HS-5 (cell line): ENCODE measurements around the gene RAB3A.
"Not testable (repeated sequence)": the region's sequence is repeated elsewhere in the genome, so short reads cannot be mapped to it uniquely, and the experiment has no call there.

Experiments used
- DNase-seq: peaks from one replicate; pipeline ENCODE4 v3.0.0-alpha.2; 2012; ENCODE audit warnings: low read depth

Gene RAB3A

DNA sequence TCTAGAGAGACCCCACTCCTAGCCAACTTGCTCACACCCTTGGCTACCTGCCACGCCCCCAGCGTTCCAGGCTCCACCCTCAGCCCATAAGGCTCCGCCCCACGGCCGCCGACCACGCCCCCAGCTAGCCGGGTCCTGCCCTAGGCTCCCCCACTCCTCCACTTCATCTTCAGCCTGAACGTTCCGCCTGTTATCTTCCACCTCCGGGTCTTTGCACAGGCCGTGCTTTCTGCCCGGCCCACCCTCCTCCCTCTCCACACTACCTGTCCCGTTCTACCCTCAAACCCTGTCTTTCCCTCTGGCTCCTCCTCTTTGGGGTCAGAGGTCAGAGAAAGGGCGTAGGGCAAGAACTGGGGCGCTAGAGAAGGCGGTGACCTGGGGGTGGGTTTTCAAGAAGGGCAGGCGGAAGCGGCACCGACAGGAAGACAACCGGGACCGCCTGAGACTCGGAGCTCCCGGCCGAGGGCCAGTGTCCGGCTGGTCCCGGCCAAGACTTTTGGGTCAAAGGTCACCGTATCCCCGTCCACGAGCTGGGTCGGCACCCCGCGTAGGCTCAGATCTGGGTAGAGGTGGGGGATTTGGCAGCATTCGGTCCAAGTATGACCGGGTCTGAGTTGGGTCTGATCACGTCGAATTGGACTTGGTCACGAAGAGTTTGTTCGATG, 20.1 kb upstream of the RAB3A start:
- no peak for DNase-seq

DNA sequence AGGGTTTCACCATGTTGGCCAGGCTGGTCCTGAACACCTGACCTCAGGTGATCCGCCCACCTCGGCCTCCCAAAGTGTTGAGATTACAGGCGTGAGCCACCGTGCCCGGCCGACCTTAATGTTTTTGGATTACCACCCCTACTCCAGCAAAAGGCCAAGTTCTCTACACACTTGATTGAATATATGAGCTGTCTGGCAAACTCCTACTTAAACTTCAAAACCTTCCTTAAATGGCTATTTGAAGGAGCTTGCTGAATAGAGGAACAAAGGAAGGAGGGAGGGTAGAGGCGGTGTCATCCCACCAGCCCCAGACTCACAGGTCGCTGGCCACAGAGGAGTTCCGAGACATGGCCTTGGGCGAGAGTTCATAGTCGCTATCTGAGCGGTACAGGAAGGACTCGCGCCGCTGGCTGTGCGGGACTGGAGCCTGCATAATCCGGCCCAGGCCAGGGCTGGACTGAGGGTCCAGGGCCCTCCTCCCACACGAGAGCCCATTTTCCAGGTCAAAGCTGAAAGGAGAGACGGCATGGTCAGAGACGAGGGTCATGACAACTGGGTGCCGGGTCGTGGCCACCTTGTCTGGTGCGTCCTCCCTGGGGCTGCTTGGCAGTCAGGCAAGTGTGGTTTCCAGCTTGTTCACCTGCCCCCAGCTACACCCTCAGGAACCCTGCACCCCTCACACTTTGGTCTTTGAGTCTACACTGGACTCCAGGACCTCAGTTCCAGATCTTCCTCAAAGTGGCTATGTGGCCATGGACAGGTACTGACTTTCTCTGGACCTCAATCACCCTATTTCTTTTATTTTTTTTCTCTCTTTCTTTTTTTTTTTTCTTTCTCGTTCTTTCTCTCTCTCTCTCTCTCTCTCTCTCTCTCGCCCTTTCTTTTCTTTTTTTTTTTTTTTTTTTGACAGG, 18.2 kb upstream of the RAB3A start:
- DNase-seq: no peak

DNA sequence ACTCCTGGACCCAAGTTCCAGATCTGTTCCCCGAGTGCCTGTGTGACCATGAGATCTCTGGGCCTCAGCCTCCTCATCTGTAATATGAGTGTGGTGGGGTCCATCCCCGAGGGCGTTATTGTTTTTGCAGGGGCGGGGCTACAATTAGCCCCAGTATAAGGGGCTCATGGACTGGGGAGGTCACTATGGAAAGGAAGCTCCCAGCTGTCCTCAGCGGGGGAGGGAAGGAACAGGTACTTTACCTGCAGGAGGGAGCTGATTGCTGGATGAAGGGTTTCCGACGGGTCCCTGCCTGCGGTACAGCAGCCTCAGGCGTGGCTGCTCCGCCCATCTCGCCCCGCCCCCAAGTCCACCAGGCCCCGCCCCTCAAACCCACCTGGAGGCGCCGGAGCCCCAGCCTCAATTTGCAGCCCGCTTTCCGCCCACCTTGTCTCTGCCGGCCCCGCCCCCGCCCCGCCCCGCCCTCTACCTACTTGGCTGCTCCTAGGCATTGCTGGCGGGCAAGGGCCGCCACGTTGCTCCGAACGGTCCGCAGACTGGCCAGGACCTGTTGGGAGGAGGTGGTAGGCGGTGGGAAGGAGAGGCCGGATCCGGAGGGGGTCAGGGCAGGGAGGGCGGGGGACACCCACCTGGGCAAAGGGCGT, 16.9 kb upstream of the RAB3A start:
- DNase-seq: no peak

DNA sequence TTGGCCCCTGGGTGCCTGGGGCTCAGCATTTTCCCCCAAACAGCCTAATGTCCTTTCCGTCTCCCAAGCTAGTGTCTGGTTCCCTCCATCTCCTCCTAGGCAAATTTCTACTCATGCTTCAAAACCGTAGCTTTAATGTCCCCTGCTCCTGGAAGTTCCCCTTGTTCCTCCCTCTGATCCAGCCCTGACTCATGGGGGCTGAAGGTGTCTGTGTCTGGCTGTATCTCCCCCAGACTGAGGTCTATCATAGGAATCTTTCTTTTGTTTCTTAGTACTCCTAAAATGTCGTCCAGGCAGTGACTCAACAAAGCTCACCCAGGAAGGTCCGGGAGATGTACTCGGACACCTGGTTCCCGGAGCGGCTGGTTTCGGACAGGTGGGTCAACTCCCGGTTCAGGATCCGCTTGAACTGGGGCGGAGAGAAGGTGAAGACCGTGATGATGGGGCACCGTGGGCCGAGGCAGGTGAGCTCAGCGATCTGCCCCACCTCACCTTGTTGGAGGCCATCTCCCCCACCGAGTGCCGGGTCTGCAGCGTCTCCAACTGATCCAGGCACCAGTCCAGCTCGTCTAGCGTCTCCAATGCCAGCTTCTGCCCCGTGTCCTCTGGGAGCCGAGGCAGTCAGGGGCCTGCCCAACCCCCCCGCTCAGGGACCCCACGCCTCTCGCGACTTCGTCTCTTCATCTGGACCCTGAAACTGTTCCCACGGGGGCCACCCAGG, 16.2 kb upstream of the RAB3A start:
- DNase-seq: no peak

DNA sequence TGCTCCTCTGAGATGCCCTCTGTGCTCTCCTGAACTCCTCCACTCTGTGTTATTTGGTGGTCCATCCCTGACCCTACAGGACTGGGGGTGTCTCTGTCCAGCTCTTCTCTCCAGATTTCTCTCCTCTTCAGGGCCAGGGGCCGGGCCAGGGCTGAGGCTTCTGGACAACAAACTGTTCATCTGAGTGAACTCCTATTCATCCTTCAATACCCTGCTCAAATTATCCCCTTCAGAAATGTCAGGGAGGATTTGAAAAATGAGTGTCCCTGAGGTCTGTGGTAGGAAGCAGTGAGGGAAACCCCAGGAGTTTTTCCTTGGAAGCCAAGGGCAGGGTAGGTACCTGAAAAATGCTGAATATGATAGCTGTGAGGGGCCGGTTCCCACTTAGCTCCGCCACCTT, 14.8 kb upstream of the RAB3A start:
- DNase-seq: no peak

DNA sequence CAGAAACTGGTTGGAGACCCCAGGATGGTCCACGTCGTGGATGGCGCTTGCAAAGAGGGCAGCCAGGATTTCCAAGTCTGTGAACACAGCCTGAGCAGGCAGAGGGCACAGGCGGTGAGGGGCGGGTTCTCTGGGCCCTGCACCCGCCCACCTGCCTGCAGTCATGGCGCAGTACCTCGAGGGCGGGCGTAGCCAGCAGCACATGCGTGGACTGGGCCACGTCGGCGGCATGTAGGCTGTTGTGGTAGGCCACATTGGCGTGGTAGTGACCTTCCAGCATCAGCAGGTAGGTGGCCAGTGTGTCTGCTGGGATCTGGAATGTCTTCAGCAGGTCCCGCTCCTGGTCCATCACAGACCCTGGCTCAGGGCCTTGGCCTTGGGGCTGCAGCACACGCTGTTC, 14.3 kb upstream of the RAB3A start:
- no peak for DNase-seq

DNA sequence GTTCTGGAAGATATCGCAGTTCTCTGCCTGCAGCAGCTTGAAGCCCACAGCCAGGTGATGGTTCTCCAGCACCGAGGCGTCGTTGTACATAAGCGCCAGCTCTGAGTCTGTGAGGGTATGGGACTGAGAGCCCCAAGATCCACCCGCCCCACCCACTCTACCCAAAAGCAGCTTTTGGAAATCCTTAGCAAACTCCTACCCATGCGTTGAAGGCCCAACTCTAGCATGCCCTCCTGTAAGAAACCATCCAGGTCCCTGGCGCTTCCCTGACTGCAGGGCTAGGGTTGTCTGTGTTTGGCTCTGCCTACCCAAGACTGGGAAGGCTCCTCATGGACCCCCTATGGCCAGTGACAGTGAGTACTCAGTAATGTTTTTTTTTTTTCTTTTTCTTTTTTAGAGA, 12.9 kb upstream of the RAB3A start:
- DNase-seq: no peak

DNA sequence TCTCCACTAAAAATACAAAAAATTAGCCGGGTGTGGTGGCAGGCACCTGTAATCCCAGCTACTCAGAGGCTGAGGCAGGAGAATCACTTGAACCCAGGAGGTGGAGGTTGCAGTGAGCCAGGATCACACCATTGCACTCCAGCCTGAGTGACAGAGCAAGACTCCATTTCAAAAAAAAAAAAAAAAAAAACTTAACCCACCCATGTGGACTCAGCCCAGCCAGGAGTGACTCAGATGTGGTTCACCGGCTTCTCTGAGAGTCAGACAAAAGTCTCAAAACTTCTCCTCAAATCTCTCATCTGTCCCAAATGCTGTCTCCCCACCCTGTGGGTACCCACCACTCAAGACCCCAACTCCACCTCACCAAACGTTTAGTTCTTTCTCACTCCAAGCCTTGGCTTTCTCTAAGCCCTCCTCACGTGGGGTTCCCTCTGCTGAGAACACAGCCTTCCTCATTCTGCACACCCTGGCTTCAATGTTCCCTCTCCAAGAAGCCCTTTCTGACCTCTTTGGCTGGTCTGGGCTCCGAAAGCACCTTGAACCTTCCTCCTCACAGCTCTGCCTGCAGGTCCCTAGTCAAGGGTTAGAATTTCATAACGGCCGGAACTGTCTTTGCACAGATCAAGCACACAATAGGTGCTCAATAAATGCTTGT, 11.1 kb upstream of the RAB3A start:
- no peak for DNase-seq

DNA sequence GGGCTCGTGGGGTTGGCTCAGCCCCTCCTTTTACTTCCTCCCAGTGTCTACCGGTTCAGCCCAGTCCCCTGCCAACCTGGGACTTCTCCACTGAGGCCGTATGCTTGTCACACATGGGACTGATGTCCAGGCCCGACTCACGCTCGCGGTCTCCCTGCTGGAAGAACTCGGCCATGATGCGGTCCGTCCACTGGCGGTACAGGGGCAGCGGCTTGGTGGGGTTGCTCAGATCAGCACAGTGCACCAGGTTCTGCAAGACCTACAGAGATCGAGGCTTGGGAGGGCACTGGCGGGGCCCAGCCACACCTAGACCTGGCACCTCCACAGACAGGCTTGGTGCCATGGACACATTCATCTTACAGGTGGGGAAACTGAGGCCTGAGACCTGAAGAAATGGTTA, 7.8 kb upstream of the RAB3A start:
- DNase-seq: no peak

DNA sequence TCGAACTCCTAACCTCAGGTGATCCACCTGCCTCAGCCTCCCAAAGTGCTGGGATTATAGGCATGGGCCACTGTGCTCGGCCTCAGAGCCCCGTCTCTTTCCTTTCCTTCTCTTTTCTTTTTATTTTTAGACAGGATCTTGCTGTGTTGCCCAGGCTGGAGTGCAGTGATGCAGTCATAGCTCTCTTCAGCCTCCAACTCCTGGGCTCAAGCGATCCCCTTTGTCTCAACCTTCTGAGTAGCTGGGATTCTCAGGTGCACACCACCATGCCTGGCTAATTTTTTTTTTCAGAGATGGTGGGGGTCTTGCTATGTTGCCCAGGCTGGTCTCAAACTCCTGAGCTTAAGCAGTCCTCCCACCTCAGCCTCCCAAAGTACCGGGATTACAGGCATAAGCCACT, 6.1 kb upstream of the RAB3A start:
- DNase-seq: not testable (repeated sequence)

DNA sequence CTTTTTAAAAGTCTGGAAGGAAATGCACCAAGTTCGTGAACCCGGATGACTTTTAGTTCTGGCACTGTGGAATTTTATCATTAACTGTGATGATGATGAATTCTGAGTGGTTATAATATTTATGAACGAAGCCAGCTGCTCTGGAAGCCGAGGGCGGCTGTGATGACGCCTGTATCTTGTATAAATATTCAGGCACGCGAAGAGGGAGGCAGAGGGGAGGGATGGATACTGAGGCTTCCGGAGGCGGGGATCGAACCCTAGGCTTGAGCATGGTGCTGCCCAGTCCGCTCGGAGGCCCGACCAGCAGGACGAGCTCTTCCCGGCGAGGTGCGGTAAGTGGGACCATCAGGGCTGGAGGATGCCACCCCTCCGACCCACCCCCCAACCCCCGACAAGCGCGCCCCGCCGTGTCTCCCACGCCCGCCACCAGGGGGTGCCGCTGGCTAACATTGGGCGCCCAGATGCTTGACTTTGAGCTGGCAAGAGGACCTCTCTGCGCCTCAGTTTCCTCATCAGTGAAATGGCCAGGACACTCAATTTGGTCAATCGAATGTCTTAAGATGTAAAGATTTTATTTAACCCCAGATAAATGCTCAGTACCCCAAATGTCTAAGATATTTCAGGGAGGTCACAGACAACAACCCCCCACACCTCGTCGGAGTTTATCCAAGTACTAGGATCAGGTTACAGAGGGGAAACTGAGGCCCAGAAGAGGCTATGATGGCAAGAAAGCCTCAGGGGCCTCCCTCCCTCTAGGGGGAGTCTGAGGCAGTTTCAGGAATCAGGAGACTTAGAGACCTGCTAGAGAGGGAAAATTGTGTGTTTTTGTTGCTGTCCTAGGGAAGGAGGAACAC, 4.5 kb upstream of the RAB3A start:
- DNase-seq: peak; percentile 34

DNA sequence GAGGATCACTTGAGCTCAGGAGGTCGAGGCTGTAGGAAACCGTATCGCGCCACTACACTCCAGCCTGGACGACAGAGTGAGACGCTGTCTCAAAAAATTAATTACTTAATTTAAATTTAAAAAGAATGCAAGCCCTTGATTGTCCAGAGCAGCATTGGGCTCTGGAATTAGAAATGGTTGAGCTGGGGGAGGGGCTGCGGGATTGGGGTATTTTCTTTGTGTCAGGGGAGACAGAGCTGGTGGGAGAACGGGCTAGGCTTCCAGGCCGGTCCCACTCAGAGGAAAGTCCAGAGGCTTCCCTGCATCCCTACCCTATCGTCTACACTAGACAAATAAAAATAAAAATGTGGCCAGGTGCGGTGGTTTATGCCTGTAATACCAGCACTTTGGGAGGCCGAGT, 2.2 kb upstream of the RAB3A start:
- DNase-seq: no peak

DNA sequence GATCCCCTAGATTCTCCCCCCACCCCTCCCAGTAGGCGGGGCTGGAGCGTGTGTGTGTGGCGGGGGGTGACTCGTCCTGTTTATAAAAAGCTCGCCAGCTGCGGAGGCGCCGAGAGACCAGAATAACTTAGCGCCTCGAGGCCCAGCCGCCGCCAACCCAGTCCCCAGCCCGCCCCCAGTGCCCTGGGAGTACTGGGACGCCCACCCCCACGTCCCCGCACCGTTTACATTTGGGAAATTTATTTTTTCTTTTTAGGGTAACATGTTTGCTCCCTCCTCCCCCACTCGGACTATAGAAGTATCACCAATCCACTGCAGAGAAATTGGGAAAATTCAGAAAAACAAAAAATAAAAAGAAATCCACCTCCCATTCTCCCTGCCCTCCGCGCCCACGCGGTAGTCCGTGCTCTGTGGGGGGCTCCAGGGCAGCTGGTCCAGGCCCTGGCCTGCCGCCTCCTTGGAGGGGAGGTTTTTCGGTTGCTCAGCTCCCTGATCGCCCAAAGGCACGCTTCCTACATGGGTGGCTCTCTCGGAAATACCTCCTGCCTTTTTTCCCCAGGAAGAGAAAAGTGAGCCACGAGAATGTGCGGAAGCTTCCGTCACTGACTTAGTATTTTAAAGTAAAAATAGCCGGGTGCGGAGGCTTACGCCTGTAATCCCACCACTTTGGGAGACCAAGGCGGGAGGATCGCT, 1.5 kb upstream of the RAB3A start:
- no peak for DNase-seq

DNA sequence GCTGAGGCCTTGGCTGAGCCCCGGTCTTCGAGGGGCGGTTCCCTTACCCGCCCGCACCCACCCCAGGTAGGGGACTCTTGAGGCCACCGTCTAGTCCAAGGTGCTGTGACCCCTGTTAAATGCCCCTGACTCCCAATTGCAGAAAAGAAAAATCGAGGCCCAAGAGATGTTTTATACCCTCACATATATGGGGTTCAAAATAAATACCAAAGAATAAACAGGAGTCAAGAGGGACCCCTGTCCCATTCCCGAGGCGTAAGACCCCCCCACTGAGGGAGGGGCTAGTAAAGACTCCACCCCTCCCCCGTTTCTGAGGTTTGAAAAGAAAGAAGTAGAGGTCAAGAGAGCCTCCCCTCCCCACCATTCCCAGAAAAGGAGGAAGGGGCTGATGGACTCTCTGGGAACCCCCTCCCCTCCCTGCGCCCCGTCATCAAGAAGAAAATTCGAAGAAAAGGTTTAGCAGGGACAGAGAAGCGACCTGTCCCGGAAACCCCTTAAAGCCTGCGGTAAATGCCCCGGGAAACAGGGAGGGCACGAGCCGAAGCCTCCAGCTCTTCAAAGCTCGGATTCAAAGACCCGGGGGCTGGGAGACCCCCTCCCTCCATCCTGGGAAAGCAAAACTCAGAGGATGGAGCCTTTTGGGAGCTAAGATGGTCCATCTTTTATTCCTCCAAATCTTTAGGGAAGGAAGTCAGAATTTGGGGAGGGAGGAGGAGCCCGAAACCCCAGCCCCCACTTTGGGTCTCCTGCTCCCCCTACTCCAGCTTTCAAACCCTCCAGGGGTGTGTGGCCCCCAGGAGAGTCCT, 755 bp upstream of the RAB3A start:
- DNase-seq: no peak

DNA sequence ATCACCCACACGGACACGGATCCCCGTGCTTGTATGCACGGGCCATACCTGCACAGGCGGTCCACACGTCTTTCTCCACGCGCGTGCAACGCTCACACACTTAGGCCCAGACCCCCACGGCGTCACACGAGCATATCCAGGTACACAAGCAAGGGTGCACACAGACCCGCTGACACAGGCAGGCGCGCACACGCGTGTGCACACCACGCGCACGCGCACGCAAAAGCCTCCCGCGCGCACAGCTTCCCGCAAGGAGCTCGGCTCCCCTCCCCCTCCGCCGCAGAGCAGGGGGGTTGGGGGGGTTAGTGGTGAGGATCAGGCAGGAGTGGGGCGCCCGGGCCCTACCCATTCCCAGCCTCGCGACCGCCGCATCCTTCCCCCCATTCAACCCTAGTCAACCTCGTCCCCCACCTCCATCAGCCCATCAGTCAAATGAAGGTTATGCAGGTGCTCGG, 407 bp downstream of the RAB3A start:
- no peak for DNase-seq

DNA sequence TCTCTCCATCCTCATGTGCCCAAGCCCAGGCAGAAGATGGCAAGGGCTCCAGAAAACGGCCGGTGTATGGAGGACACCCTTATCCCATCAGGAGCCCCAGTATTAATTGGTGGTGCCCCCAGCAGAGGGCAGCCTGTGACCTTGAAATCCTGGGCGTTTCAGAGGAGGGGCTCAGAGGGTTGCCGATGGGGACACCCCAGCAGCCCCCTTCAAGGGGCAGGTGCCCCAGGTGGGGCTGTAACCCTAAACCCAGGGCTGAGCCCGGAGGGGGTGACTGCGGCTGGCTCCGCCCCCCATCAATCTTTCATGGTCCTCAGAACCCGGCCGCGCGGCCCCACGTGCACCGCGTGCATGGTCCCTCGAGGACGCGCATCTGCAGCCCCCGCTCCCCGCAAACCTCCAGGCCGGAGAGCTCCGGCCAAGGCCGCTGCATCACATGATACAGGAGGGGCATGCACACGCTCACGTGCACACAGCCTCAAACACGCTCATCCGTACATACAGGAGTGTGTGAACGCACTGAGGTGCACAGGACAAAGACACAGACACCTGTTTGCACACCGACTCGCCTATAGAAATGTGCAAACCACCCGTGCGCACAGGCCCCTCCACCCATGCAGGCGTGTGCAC, 949 bp downstream of the RAB3A start:
- no peak for DNase-seq

DNA sequence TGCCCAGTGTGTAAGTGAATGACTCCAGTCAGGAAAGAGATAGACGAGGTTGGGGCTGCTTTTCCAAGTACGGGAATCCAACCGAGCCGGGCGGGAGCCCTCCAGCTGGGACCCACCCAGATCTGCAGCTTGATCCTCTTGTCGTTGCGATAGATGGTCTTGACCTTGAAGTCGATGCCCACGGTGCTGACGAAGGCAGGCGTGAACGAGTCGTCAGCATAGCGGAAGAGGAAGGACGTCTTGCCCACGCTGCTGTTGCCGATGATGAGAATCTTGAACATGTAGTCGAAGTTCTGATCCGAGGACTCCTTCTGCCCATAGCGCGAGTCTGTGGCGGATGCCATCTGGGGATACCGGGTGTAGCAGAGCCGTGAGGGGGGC, 1.5 kb downstream of the RAB3A start:
- no peak for DNase-seq

DNA sequence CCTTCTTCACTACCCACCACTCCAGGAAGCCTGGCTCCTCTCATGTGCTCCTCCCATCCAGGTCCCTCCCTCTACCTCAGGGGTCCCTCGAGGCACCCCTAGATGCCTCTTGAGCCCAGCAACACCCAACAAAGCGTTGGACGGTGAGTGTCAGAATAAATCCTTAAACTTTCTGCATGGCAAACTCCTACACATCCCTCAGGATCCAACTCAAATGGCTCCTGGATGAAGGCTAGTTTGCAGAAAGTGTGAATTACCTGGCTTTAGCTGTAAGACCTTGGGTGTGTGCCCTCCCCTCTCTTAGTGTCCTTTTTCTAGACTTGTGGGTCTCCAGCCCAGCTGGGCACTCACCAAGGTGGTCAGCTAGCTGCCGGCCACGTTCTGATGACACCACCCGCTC, 5.5 kb downstream of the RAB3A start:
- no peak for DNase-seq

DNA sequence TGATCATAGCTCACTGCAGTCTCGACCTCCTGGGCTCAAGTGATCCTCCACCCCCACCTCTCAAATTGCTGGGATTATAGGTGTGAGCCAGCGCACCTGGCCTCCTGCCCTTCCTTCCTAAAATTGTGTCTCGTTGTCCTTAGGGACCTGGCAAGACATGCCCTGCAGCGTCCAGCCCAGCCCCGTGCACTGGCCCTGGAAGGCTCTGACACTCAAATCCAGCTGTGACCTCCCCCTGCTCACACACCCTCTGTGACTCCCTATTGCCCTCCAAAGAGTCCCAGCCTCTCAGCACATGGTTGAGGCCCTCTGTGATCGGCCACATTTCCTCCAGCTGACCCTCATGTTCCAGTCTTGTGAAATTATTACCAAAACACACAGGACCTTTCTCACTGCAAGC, 5.9 kb downstream of the RAB3A start:
- DNase-seq: no peak
